Activated naive CD4-positive, alpha-beta T cell treated with anti-CD3 and anti-CD28 coated beads for 36 hours (primary cell): Measurements from ENCODE around the gene TFB1M. TPM values are rescaled to one million over a fixed set of nuclear protein-coding genes. Genes with fewer than 3 reads are reported as not detected.
"Not testable (repeated sequence)": the region's sequence is repeated elsewhere in the genome, so short reads cannot be mapped to it uniquely, and the experiment has no call there.

Experiments used
- CTCF ChIA-PET: fragments of 350-600 bp; sonication (Branson Sonifier 250); formaldehyde crosslinking; loops from one replicate; lab custom pipeline; 2021; ENCODE audit warnings: antibody characterized with exemption; lab: Charles Lee
- DNase-seq: peaks from one replicate; pipeline ENCODE4 v3.0.0-alpha.2; 2020
- H3K27ac Mint-ChIP-seq: one replicate; pipeline ENCODE4 v1.8.0; 2021; ENCODE audit warnings: mild to moderate bottlenecking, mixed read lengths
- H3K27me3 Mint-ChIP-seq: one replicate; pipeline ENCODE4 v1.8.0; 2021; ENCODE audit warnings: low read depth, mixed read lengths
- H3K36me3 Mint-ChIP-seq: one replicate; pipeline ENCODE4 v1.8.0; 2021; ENCODE audit warnings: low read depth, mixed read lengths
- H3K4me1 Mint-ChIP-seq: one replicate; pipeline ENCODE4 v1.8.0; 2021; ENCODE audit warnings: low read depth, mixed read lengths
- H3K4me3 Mint-ChIP-seq: one replicate; pipeline ENCODE4 v1.8.0; 2021; ENCODE audit warnings: mild to moderate bottlenecking, moderate library complexity, mixed read lengths
- H3K9me3 Mint-ChIP-seq: one replicate; pipeline ENCODE4 v1.8.0; 2021; ENCODE audit warnings: mixed read lengths
- intact Hi-C: fragments of 100-400 bp; cut with micrococcal nuclease; formaldehyde crosslinking; loops from one replicate; pipeline ENCODE4 v1.15.1; 2023
- total RNA-seq, 2 experiments: library from RNA; stranded (reverse); gene quantifications; one replicate each; pipeline ENCODE4 v1.2.3, GENCODE V29; 2021

Gene TFB1M
- total RNA-seq, 2 experiments from 2014 or later = 38.7 to 45.3 TPM

DNA sequence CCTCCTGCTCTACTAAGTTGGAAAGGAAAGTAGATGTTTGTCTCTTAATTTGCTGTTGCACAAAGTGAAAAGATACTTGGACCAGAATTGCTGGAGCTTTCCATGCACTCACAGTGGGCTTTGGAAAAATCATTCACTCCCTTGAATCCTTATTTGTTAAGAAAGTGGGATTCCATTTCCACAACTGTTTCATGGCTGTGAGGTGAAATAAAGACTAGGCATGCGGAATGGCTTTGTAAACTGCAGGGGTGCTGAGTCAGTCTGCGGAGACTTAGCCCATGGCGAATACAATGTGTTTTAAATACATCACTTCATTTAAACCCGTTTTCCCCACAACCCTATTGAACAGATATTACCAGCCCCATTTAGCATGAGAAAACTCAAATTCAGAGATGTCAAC is 87.2 kb downstream of the TFB1M start:
- H3K4me3 Mint-ChIP-seq = no peak overlapping the region
- intact Hi-C loops = no loop called here
- DNase-seq = no peak
- H3K36me3 Mint-ChIP-seq = no peaks in the 10 kb centered on the region
- CTCF ChIA-PET = interaction anchor here (1.1 to 1.4 kb wide), 2 partner anchors 9 to 89 kb away, joined by 4 to 5 read pairs; no protein-coding TSS in a partner anchor
- H3K27ac Mint-ChIP-seq = no peak overlapping the region
- H3K4me1 Mint-ChIP-seq = peaks cover 25% of the 10 kb centered on the region
- peaks cover 12% of the 10 kb centered on the region for H3K27me3 Mint-ChIP-seq
- peaks cover 4% of the 10 kb centered on the region for H3K9me3 Mint-ChIP-seq

DNA sequence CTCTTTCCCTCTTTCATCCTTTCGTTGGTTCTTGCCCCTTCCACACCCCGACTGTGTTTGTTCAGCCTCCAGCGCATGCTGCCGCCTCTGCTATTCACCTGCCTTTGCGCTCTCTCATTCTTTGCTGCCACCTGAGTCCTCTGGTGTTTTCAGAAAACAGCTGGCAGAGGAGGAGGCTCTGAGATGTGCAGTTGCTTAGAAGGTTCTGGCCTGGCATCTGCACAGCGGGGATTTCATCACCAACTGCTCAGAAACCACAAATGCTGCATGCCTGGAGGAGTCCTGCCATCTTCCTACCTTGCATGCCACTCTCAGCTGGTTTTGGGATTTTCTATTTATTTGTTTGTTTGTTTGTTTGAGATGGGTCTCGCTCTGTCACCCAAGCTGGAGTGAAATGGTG is 89.7 kb downstream of the TFB1M start:
- CTCF ChIA-PET = interaction anchor here (0.6 to 1.3 kb wide), 2 partner anchors 13 to 21 kb away, joined by 3 read pairs; no protein-coding TSS in a partner anchor
- H3K27me3 Mint-ChIP-seq = peaks cover 14% of the 10 kb centered on the region
- H3K9me3 Mint-ChIP-seq = peaks cover 1% of the 10 kb centered on the region
- H3K4me1 Mint-ChIP-seq = peaks cover 25% of the 10 kb centered on the region
- intact Hi-C loops = loop anchor here (1.0 to 5.0 kb wide), 13 partner anchors 38 to 871 kb away; partner anchors contain the start of genes SCAF8 and TFB1M
- no peak overlapping the region for H3K27ac Mint-ChIP-seq
- H3K4me3 Mint-ChIP-seq = no peak overlapping the region
- no peaks in the 10 kb centered on the region for H3K36me3 Mint-ChIP-seq
- peak; percentile 8 for DNase-seq

DNA sequence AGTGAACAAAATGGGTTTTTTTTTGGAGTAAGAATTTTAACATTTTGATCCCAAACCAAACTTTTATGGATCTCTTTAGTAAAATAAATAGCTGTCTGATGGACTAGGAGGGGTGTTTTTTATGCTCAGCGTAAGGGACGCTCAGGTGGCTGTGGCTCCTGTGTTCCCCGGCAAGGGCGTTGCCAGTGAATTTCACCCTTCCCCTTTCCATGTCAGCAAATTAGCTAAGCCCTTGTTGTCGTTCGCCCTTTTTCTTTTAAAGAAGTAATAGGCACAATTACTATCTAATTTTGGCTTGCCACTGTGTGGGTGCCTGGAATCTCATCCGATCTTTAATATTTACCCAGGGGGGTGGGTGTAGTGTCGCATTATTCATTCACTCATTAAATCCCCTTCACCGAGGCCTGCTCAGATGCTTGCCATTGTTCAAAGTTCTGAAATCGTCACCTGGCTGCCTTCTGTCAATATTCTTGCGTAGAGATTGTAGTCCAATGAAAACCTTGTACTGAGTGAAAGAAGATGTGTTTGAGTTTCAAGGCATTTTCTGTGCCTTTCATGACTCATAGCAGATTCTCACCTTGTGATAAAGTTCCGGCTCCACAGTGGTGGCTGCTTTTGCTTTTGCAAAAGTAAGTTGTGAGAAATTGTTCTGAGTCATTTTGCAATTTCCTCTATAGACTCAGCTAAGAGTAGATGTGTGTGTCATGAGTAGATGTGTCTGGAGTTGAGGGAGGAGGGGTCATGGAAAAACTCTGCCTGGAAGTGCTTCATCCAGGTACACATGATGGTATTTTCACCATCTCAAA is 90.4 kb downstream of the TFB1M start:
- intact Hi-C loops = loop anchor here (1.0 to 5.0 kb wide), 13 partner anchors 38 to 871 kb away; partner anchors contain the start of genes SCAF8 and TFB1M
- CTCF ChIA-PET = interaction anchor here (1.8 kb wide), 1 partner anchor 24 kb away, joined by 7 read pairs; no protein-coding TSS in a partner anchor

DNA sequence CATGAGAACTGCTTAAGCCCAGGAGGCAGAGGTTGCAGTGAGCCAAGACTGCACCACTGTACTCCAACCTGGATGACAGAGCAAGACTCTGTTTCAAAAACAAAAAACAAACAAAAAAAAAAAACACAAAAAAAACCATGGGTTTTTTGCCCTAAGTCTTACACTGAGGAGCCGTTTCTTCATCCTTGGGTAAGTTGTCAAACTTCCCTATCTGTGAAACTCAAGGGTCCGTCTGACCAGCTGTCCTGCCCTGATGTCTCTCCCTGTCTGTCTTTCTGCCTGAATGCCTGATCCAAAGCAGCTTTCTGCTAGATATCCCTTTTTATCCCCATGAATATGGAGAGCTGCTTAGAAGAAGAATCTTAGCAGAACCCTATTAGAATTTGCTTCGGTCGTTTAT is 91.8 kb downstream of the TFB1M start:
- peaks cover 25% of the 10 kb centered on the region for H3K4me1 Mint-ChIP-seq
- CTCF ChIA-PET = interaction anchor here (0.6 to 1.8 kb wide), 4 partner anchors 8 to 354 kb away, joined by 3 to 7 read pairs (median 3); no protein-coding TSS in a partner anchor
- no peaks in the 10 kb centered on the region for H3K36me3 Mint-ChIP-seq
- H3K27me3 Mint-ChIP-seq = peaks cover 15% of the 10 kb centered on the region
- H3K27ac Mint-ChIP-seq = no peak overlapping the region
- no peak for DNase-seq
- H3K4me3 Mint-ChIP-seq = no peak overlapping the region
- intact Hi-C loops = loop anchor here (5.0 kb wide), 1 partner anchor 615 kb away; no protein-coding TSS in a partner anchor
- no peaks in the 10 kb centered on the region for H3K9me3 Mint-ChIP-seq

More for the DNA sequence above, 90.4 kb downstream of the TFB1M start:
- Mint-ChIP-seq H3K27ac (peak overlapping the region; percentile 74), H3K9me3 (no peaks in the 10 kb centered on the region), H3K4me3 (no peak overlapping the region), H3K27me3 (peaks cover 18% of the 10 kb centered on the region), H3K4me1 (peaks cover 25% of the 10 kb centered on the region), H3K36me3 (no peaks in the 10 kb centered on the region)
- DNase-seq = peak; percentile 82

DNA sequence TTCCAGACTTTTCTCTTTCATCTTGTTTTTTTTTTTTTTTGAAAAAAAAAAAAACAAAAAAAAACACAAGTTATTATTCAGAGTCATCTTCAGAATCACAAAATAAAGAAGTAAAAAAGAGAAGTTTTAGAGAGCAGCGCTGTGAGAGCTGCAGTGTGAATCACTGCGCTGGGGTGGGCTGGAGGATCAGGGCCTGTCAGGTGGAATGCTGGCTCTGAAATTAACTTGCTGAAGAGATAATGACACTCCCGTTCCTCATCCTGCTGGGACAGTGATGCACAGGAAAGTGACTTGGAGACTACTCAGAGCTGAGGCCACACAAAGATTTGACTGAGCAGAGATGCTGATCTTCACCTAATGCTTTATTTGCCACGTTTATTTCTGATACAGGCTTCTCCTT is 93.2 kb downstream of the TFB1M start:
- Mint-ChIP-seq H3K4me3 (no peak overlapping the region), H3K27ac (no peak overlapping the region), H3K36me3 (no peaks in the 10 kb centered on the region), H3K4me1 (peaks cover 25% of the 10 kb centered on the region), H3K27me3 (peaks cover 7% of the 10 kb centered on the region), H3K9me3 (no peaks in the 10 kb centered on the region)
- no peak for DNase-seq
- CTCF ChIA-PET = interaction anchor here (0.9 kb wide), 1 partner anchor 12 kb away, joined by 3 read pairs; no protein-coding TSS in a partner anchor
- intact Hi-C loops = loop anchor here (5.0 kb wide), 1 partner anchor 614 kb away; no protein-coding TSS in a partner anchor

DNA sequence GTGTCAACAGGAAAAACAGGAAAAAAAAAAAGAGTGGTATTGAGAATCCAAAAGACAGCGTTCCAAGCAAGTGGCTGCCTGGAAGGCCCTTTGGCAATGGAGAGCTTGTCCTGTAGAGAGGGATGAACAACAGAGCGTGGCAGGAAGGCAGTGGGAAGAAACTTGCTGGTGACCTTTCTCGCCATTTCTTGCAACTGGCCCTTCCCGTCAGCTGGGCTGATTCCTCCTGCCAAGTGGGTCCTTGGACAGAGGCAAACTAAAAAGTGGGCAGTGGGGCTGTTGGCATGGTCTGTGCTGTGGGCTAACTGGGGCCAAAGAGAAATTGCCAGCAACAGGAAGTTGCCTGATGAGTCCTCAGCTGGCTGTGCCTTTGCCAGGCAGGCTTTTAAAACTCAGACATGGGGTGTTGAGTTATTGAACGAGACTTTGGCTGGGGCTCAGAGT is 94.4 kb downstream of the TFB1M start:
- Mint-ChIP-seq H3K4me3 (no peak overlapping the region), H3K27ac (no peak overlapping the region), H3K36me3 (no peaks in the 10 kb centered on the region), H3K9me3 (no peaks in the 10 kb centered on the region), H3K4me1 (peaks cover 19% of the 10 kb centered on the region), H3K27me3 (peaks cover 7% of the 10 kb centered on the region)
- intact Hi-C loops = loop anchor here (5.0 kb wide), 1 partner anchor 613 kb away; no protein-coding TSS in a partner anchor
- CTCF ChIA-PET = interaction anchor here (0.6 kb wide), 1 partner anchor 42 kb away, joined by 3 read pairs; no protein-coding TSS in a partner anchor
- DNase-seq = no peak

DNA sequence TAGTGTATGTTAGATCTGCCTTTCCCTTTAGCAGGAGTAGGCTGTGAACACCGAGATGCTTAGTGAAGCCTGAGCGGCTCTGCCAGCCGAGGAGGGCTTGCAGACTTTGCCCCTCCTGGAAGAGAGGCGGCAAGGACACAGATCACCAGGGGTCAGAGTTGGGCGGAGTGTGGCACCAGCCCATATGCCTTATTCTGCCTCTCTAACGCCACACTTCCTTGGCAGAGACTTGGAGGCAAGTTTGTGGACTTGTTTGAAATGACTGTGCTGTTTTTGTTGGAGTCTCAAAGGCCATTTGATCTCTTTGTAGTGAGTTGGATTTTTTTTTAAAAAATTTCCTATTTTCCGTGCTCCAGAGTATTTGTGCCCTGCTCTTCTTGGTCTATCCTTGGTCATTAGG is 95.0 kb downstream of the TFB1M start:
- intact Hi-C loops = no loop called here
- H3K4me3 Mint-ChIP-seq = no peak overlapping the region
- no peaks in the 10 kb centered on the region for H3K36me3 Mint-ChIP-seq
- peaks cover 7% of the 10 kb centered on the region for H3K27me3 Mint-ChIP-seq
- peaks cover 13% of the 10 kb centered on the region for H3K4me1 Mint-ChIP-seq
- DNase-seq = no peak
- H3K27ac Mint-ChIP-seq = no peak overlapping the region
- CTCF ChIA-PET = interaction anchor here (1.1 kb wide), 1 partner anchor 31 kb away, joined by 3 read pairs; no protein-coding TSS in a partner anchor
- no peaks in the 10 kb centered on the region for H3K9me3 Mint-ChIP-seq

DNA sequence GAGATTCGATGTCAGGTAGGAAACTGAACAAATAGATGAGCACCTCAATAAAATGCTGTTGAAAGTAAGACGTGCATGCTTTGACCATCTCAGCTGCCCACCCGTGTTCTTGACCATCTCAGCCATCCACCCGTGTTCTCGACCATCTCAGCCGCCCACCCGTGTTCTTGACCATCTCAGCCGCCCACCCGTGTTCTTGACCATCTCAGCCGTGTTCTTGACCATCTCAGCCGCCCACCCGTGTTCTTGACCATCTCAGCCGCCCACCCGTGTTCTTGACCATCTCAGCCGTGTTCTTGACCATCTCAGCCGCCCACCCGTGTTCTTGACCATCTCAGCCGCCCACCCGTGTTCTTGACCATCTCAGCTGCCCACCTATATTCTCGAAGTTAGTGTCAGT is 95.6 kb downstream of the TFB1M start:
- H3K4me3 Mint-ChIP-seq, intact Hi-C loops, H3K27ac Mint-ChIP-seq, H3K9me3 Mint-ChIP-seq, H3K4me1 Mint-ChIP-seq, H3K27me3 Mint-ChIP-seq, DNase-seq, H3K36me3 Mint-ChIP-seq: not testable (repeated sequence)
- CTCF ChIA-PET = interaction anchor here (1.1 kb wide), 1 partner anchor 30 kb away, joined by 3 read pairs; no protein-coding TSS in a partner anchor

DNA sequence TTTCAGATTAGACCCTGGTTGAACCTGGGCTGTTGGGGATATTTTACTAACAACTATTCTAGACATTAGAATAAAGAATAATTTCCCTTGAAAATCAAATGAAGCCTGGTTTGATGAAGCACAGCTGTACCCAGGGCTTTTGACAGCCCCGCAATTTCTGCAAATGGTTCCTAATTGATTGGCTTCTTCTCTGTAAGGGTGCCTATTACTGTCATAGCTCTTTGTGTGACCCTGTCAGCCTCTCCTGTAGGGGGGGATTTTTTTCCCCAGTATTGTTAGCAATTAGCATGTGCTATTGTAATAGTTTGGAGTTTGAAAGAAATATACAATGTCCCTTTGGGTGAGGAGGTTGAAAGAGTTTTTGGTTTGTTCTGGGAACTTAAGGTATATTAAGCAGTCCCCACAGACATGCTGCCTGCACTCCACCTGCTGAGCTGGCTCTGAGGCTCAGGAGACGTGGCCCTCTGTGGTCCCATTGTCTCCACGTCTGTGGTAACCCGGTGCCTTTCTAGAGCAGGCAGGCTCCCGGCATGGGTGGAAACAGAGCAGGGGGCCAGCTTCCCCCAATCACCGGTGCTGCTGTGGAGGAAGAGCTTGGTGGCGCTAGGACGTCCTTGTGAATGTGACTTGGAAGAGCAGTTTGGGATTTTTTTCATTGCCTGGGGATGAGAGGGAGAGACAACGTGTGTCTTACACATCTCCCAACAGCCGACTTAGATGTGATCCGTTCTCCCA is 97.8 kb downstream of the TFB1M start:
- no peaks in the 10 kb centered on the region for H3K9me3 Mint-ChIP-seq
- no peak overlapping the region for H3K4me3 Mint-ChIP-seq
- no peaks in the 10 kb centered on the region for H3K4me1 Mint-ChIP-seq
- no peaks in the 10 kb centered on the region for H3K36me3 Mint-ChIP-seq
- peaks cover 7% of the 10 kb centered on the region for H3K27me3 Mint-ChIP-seq
- H3K27ac Mint-ChIP-seq = no peak overlapping the region
- CTCF ChIA-PET = interaction anchor here (0.9 kb wide), 1 partner anchor 296 kb away, joined by 3 read pairs; no protein-coding TSS in a partner anchor
- no peak for DNase-seq
- intact Hi-C loops = no loop called here

DNA sequence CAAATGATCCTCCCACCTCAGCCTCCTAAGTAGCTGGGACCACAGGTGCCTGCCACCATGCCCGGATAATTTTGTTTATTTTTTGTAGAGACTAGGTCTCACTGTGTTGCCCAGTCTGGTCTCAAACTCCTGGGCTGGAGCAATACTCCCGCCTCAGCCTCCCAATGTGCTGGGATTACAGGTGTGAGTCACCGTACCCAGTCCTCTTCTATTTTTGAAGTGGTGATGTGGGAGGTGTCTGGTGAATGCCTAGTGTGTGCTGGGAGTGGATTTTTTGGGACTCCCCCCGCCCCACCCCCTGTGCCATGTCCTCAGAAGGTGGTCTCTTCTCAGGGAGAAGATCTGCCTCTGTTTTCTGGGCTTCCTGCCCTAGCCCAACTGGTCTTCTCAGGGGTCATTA is 98.4 kb downstream of the TFB1M start:
- peaks cover 7% of the 10 kb centered on the region for H3K27me3 Mint-ChIP-seq

DNA sequence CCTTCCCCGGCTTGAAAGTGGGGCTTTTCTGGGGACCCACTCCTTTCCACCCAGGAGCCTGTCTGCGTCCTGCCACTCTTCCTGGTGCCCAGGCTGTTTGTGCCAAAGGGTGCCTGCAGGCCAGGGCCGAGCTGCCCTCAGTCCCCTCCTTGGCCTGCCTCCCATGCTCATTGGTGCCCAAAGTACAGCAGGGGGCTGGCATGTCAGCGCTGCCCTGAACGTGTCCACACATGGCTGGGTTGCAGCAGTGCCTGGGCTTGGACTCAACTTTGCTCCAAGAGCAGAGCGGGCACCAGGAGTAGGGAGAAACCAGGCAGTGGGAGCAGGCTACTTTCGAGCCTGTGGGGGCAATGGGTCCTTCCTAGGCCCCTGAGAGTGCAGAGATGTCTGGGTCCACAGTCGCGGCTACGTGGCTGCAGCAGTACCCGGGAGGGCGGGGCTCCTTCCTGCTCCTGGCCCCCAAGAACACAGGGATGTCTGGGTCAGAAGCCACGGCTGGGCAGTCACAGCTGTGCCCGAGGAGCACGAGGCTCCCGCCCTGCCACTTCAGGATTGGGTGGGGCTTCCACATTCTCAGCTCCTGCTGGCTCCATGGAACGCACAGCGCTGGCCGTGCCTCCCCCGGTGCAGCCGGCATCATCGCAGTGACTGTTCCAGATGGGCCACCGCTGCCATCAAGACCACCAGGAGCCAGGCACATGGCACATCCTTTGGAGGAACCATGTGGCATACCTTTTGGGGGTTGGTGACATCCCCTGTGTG is 100.5 kb downstream of the TFB1M start:
- H3K9me3 Mint-ChIP-seq = no peaks in the 10 kb centered on the region
- no peaks in the 10 kb centered on the region for H3K4me1 Mint-ChIP-seq
- no peaks in the 10 kb centered on the region for H3K27me3 Mint-ChIP-seq
- H3K36me3 Mint-ChIP-seq = no peaks in the 10 kb centered on the region
- H3K27ac Mint-ChIP-seq = no peak overlapping the region
- intact Hi-C loops = no loop called here
- no peak overlapping the region for H3K4me3 Mint-ChIP-seq
- CTCF ChIA-PET = interaction anchor here (0.9 to 1.4 kb wide), 3 partner anchors 9 to 286 kb away, joined by 3 to 6 read pairs (median 3); no protein-coding TSS in a partner anchor
- DNase-seq = no peak

More for the DNA sequence above, 98.4 kb downstream of the TFB1M start:
- H3K4me3 Mint-ChIP-seq = no peak overlapping the region
- H3K4me1 Mint-ChIP-seq = no peaks in the 10 kb centered on the region
- intact Hi-C loops = no loop called here
- no peaks in the 10 kb centered on the region for H3K9me3 Mint-ChIP-seq
- H3K27ac Mint-ChIP-seq = no peak overlapping the region
- DNase-seq = no peak
- CTCF ChIA-PET = interaction anchor here (0.9 kb wide), 1 partner anchor 295 kb away, joined by 3 read pairs; no protein-coding TSS in a partner anchor
- H3K36me3 Mint-ChIP-seq = no peaks in the 10 kb centered on the region
